ENCODE results near the gene SCTR.

DNA sequence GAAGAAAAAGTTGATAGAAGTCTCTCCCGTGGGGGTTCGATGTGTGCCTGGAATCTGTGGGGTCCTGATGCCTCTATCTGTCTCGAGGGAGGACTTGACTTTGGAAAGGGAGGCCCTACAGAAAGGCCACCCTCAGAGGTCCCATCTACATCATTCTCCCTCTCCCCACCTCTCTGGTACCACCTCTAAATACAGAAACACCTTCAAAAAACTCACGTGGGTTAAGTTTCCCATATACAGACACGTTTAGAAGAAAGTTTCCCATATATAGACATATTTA is 97.9 kb downstream of the SCTR start:
- TF ChIP-seq, protein P1, sequence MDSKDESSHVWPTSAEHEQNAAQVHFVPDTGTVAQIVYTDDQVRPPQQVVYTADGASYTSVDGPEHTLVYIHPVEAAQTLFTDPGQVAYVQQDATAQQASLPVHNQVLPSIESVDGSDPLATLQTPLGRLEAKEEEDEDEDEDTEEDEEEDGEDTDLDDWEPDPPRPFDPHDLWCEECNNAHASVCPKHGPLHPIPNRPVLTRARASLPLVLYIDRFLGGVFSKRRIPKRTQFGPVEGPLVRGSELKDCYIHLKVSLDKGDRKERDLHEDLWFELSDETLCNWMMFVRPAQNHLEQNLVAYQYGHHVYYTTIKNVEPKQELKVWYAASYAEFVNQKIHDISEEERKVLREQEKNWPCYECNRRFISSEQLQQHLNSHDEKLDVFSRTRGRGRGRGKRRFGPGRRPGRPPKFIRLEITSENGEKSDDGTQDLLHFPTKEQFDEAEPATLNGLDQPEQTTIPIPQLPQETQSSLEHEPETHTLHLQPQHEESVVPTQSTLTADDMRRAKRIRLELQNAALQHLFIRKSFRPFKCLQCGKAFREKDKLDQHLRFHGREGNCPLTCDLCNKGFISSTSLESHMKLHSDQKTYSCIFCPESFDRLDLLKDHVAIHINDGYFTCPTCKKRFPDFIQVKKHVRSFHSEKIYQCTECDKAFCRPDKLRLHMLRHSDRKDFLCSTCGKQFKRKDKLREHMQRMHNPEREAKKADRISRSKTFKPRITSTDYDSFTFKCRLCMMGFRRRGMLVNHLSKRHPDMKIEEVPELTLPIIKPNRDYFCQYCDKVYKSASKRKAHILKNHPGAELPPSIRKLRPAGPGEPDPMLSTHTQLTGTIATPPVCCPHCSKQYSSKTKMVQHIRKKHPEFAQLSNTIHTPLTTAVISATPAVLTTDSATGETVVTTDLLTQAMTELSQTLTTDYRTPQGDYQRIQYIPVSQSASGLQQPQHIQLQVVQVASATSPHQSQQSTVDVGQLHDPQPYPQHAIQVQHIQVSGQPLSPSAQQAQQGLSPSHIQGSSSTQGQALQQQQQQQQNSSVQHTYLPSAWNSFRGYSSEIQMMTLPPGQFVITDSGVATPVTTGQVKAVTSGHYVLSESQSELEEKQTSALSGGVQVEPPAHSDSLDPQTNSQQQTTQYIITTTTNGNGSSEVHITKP (CRISPR knock-in tag; IDR thresholded peaks at IDR 0.05; ENCODE audit: low read depth) = no peak
- no peak for TF ChIP-seq SOX6 (IDR thresholded peaks at IDR 0.05)
- TF ChIP-seq SOX6 (CRISPR knock-in tag; IDR thresholded peaks at IDR 0.05) = no peak
- no peak for TF ChIP-seq PAX8 (CRISPR knock-in tag; IDR thresholded peaks at IDR 0.05; ENCODE audit: borderline replicate concordance)
- TF ChIP-seq, protein P2, sequence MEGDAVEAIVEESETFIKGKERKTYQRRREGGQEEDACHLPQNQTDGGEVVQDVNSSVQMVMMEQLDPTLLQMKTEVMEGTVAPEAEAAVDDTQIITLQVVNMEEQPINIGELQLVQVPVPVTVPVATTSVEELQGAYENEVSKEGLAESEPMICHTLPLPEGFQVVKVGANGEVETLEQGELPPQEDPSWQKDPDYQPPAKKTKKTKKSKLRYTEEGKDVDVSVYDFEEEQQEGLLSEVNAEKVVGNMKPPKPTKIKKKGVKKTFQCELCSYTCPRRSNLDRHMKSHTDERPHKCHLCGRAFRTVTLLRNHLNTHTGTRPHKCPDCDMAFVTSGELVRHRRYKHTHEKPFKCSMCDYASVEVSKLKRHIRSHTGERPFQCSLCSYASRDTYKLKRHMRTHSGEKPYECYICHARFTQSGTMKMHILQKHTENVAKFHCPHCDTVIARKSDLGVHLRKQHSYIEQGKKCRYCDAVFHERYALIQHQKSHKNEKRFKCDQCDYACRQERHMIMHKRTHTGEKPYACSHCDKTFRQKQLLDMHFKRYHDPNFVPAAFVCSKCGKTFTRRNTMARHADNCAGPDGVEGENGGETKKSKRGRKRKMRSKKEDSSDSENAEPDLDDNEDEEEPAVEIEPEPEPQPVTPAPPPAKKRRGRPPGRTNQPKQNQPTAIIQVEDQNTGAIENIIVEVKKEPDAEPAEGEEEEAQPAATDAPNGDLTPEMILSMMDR (CRISPR knock-in tag; IDR thresholded peaks at IDR 0.05) = no peak
